ENCODE results near the gene GFPT1.
"Not testable (repeated sequence)": the region's sequence is repeated elsewhere in the genome, so short reads cannot be mapped to it uniquely, and the experiment has no call there.

The GFPT1 gene

GRCh38 chr2:69383176-69383812 is 3.7 kb downstream of the GFPT1 start:
- DNase-seq (ENCODE audit: low spot score): no peak

- no peak for DNase-seq (ENCODE audit: low spot score)
Observed at GRCh38 chr2:69382547-69382946, 4.5 kb downstream of the GFPT1 start.

GRCh38 chr2:69381337-69381737 is 5.7 kb downstream of the GFPT1 start:
- no peak for DNase-seq (ENCODE audit: low spot score)

GRCh38 chr2:69380072-69380917 is 6.7 kb downstream of the GFPT1 start:
- no peak for DNase-seq (ENCODE audit: low spot score)

- no peak for DNase-seq (ENCODE audit: low spot score)
Observed at GRCh38 chr2:69376403-69376802, 10.6 kb downstream of the GFPT1 start.

- DNase-seq (ENCODE audit: low spot score): no peak
Observed at GRCh38 chr2:69375494-69376353, 11.3 kb downstream of the GFPT1 start.

GRCh38 chr2:69372767-69373166 is 14.3 kb downstream of the GFPT1 start:
- DNase-seq (ENCODE audit: low spot score): no peak

- DNase-seq (ENCODE audit: low spot score): no peak
Observed at GRCh38 chr2:69369802-69370201, 17.2 kb downstream of the GFPT1 start.

GRCh38 chr2:69368588-69368987 is 18.4 kb downstream of the GFPT1 start:
- DNase-seq (ENCODE audit: low spot score): no peak

GRCh38 chr2:69359371-69359770 is 27.7 kb downstream of the GFPT1 start:
- DNase-seq (ENCODE audit: low spot score): no peak

GRCh38 chr2:69358914-69359313 is 28.1 kb downstream of the GFPT1 start:
- no peak for DNase-seq (ENCODE audit: low spot score)

- no peak for DNase-seq (ENCODE audit: low spot score)
Observed at GRCh38 chr2:69356471-69356870, 30.6 kb downstream of the GFPT1 start.

- DNase-seq (ENCODE audit: low spot score): not testable (repeated sequence)
Observed at GRCh38 chr2:69354976-69355375, 32.1 kb downstream of the GFPT1 start.

GRCh38 chr2:69353360-69353759 is 33.7 kb downstream of the GFPT1 start:
- DNase-seq (ENCODE audit: low spot score): no peak

- DNase-seq (ENCODE audit: low spot score): no peak
Observed at GRCh38 chr2:69348781-69349180, 38.2 kb downstream of the GFPT1 start.

GRCh38 chr2:69345434-69345833 is 41.6 kb downstream of the GFPT1 start:
- DNase-seq (ENCODE audit: low spot score): no peak

GRCh38 chr2:69344305-69344704 is 42.7 kb downstream of the GFPT1 start:
- DNase-seq (ENCODE audit: low spot score): no peak

GRCh38 chr2:69340101-69340775 is 46.8 kb downstream of the GFPT1 start:
- DNase-seq (ENCODE audit: low spot score): peak; percentile 11

- peak; percentile 8 for DNase-seq (ENCODE audit: low spot score)
Observed at GRCh38 chr2:69335311-69335710, 51.7 kb downstream of the GFPT1 start.

GRCh38 chr2:69333352-69333751 is 53.7 kb downstream of the GFPT1 start:
- no peak for DNase-seq (ENCODE audit: low spot score)

GRCh38 chr2:69330781-69331180 is 56.2 kb downstream of the GFPT1 start:
- no peak for DNase-seq (ENCODE audit: low spot score)

GRCh38 chr2:69322631-69323030 is 64.4 kb downstream of the GFPT1 start:
- DNase-seq (ENCODE audit: low spot score): no peak
